Activated CD8-positive, alpha-beta memory T cell treated with anti-CD3 and anti-CD28 coated beads for 24 hours (primary cell): ENCODE measurements around the gene RINL.

Experiments used
- DNase-seq: peaks from one replicate; pipeline ENCODE4 v3.0.0-alpha.2; 2020

Gene RINL

DNA sequence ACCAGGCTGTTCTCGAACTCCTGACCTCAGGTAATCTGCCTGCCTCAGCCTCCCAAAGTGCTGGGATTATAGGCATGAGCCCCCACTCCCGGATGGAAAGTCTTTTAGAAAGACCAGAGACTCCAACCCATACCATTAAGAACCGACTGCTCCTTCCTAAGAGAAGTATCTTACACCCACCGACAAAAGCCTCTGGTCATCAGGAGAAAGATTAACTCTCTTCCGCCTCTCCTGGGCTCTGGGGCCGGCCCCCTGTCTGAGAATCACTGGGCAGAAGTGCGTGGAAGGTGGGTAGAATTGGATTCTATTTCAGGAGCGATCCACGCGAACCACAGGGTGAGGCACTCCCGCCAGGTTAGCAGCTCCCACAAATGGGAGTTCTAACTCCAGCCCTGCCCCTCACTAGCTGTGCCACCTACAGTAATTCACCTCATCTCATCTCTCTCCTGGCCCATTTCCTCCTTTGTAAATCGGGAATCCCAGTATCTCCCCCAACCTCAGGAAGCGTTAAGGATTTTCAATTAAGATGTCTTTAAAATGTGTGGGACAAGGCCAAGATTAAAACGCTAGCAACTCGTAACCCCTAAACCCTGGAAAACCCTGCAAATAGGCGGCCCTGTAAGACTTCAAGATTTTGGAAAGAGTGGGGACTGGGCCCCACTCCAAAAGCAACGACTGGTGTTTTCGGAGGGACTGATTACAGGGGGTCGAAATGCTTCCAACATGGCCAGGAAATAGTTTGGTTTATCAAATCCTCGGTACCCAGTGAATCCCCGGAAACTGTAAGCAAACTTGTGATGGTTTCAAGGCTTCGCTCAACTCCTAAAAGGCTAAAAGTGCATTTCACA is 29.6 kb downstream of the RINL start:
- peak; percentile 60 for DNase-seq

- no peak for DNase-seq
Measured at GRCh38 chr19:38846097-38846496, 32.0 kb downstream of the RINL start.

DNA sequence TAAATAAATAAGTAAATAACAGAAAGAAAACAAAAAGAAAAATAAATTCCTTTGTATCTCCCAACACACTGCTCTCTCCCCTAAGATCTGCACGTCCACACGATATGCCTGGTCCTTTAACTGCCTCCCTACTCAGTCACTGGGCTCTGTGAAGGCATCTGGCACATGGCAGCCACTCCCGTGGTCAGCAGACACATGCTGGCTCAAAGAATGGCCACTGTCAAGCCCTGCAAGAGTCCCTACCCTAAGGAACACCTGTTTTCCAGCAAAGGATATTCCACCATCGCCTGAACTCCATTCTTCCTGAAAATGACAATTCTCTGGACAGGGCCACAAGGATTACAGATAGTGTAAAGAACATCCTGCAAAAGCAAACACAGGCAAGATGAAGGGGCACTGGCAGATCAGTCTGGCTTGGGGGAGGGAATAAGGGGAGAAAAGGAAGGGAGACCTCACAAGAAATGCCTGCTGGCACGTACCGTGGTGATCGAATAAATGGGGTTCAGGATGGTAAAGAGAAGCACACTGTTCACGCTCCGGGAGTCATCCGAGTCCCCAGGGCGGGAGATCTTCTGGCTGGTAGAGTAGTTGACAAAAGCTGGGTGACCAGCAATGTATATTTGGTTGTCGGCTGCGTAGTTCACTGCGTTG is 32.6 kb downstream of the RINL start:
- no peak for DNase-seq

GRCh38 chr19:38844093-38844686 is 33.9 kb downstream of the RINL start:
- DNase-seq: no peak

GRCh38 chr19:38843175-38843758 is 34.8 kb downstream of the RINL start:
- DNase-seq: no peak

DNA sequence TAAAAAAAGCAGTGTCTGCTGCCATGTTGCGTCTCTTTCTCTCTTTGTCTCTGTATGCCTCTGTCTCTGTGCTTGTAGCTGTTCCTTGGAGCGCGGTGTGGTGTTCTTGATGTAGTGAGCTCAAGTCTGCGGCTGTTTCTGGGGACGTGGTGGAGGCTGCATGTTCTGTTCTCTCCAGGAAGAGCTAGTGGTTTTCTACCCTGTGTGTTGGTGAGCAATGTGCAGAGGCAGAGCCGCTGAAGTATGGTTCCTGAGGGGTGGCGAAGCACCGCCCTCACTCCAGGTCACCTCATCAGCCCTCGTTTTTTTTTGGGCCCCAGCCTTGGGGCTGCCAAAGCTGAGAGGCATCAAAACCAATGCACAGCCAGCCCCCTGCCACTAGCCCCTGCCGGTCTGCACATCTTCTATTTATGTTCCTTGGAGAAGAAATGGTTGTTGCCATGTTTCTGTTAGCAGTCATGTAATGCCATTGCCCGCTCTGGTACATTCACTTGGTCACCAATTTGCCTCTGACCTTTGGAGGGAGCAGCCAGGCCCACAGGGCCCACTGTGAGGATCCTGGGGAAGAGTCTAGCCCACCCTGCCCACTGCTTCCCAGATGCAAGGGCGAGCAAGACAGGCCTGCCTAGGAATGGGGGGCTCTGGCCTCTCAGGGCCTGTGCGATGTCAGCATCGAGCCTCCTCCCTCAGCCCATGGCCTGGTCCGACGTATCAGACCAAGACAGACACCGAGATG is 35.5 kb downstream of the RINL start:
- DNase-seq: peak; percentile 71

GRCh38 chr19:38841787-38842438 is 36.2 kb downstream of the RINL start:
- DNase-seq: peak; percentile 60

DNA sequence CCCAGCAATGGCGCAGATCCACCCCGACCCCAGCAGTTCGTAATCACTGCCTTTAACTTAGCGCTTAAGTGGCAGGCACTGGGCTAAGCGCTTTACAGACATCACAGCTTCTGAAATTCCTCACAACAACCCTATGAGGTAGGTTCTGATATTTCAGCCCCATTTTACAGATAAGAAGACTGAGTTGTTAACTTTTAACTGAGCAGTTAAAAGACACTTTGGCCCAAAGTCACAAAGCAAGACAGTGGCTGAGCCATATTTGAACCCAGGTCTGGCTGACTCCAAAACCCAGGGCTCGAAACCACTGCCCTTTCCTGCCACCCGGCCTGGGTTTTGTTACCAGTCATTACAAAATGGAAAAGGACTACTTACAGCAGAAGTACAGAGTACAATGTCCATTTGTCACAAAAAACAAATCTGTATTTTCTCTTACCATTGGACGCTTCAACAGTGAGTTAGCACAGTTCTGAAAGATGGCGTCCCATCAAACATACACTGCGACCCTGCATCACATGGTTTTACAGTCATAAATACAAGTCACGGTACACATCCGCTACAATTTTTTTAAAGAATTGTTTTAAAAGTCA is 36.8 kb downstream of the RINL start:
- DNase-seq: no peak

- no peak for DNase-seq
Measured at GRCh38 chr19:38840583-38840968, 37.5 kb downstream of the RINL start.

- DNase-seq: no peak
Measured at GRCh38 chr19:38839816-38840582, 38.1 kb downstream of the RINL start.

GRCh38 chr19:38838986-38839761 is 38.9 kb downstream of the RINL start:
- DNase-seq: no peak

- DNase-seq: peak; percentile 74
Measured at GRCh38 chr19:38838208-38838985, 39.7 kb downstream of the RINL start.

DNA sequence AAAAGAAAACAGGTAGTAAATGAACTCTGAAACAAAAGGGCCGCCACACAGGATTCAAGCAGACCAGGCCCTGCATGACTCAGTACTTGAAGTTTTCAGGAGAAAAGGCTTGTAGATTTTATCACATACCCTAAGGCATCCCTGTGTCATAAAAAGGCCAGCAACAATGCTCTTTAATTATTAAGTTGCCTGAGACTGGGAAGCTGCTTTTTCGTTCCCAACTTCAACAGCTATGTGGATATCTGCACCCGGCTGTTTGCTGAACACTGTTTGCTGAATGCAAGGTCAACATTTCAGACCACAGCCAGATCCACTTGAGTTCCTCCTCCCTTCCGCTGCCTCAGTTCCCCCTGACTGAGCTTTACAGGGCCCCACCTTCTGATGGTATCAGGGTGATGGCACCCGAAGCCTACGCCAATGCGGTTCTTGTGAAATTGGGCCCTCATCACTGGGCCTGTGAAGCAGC is 40.4 kb downstream of the RINL start:
- DNase-seq: no peak

DNA sequence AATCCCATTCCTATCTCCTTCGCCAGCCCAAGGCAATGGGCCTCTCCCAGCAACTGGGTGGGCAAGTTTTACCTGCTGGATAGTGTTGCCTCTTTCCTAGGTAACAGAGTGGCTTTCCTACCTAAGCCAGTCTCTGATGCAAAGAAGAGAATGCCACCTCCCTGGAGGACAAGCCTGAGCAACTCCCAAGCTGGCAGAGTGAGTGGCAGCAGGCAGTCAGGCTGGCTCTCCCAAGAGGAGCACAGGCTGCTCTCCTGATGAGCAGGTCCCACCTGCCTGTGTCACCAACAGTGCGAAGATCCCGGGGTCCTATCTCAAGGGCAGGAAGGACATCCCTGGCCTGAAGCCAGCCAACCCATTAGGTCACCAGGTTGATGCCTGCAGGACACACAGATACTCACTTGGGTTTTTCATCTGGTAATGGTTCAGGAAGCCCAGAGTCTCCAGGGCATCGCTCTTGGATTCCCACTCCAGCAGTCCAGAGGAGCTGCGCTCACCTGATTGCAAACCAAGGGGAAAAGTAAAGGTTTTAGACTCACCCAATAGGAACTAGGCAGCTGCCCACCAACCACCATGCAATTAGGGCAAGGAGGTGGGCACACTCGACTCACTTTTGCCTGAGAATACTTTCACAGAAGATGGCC is 41.0 kb downstream of the RINL start:
- DNase-seq: no peak

DNA sequence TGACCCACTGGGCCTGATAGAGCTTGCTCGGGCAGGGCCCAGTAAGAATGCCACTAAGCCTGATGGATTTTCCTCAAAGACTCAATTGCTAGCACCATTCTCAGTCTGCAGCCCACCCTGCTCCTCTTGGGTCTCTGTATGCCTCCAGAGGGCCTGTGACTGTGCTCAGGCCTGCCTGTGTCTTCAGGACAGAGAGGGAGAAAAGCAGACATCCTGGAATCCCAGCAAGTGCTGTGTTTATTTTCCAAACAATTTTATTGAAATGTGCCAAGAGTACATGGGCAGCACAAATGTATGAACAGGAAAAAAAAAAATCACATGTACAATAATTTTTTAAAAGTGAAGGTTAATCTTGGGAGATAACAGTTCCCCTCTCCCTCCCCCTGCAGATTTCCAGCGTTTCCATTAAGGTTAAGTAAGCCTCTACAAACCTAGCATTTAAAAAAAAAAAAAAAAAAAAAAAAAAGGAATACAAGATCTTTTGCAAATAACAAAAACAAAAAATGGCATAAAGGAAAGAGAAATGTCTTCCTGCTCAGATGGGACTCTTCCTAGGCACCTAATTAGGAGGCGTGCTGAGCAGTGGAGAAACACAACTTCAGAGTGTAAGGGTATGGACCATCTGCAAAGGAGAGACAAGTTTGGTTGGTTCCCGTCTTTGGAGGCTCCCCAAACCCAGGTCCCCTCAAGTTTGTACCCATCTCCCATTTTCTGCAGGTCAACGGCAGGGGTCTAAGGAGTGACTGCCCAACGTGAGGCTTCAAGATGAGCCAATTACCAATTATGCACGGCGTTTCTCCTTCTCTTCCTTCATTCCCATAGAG is 41.7 kb downstream of the RINL start:
- no peak for DNase-seq

- no peak for DNase-seq
Measured at GRCh38 chr19:38834590-38834989, 43.5 kb downstream of the RINL start.

GRCh38 chr19:38834104-38834490 is 44.0 kb downstream of the RINL start:
- no peak for DNase-seq

DNA sequence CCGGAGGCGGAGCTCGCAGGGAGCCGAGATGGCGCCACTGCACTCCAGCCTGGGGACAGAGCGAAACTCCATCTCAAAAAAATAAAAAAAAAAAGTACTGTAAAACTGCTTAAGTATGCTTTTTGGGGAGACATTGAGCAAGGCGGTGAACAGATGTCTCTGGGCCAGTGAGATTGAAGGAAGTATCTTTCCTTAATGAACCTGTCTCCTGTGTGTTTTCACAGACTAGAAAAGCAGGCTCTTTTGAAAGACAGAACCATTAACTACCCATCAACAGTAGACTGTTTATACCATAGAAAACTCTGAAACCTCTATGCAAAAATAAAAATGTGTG is 45.0 kb downstream of the RINL start:
- DNase-seq: no peak
